IPS DF 6.9 (cell line): ENCODE measurements around the gene RHOD.
A peak's percentile ranks its signal among the peaks of the same experiment; 100 is the strongest.

Experiments used
- DNase-seq: peaks from one replicate; pipeline ENCODE4 v3.0.0-alpha.2; 2013; ENCODE audit warnings: low read depth, low spot score
- H3K27ac ChIP-seq: one replicate; pipeline ENCODE4 v1.5.1; 2013; ENCODE audit warnings: low read length, control low read depth
- H3K27me3 ChIP-seq: 2 replicates; pipeline ENCODE4 v1.6.1; 2013; ENCODE audit warnings: mild to moderate bottlenecking, low read length; ENCODE audit not compliant: control insufficient read depth, insufficient read depth
- H3K36me3 ChIP-seq: 2 replicates; pipeline ENCODE4 v1.6.1; 2013; ENCODE audit warnings: low read length; ENCODE audit not compliant: control insufficient read depth, insufficient read depth
- H3K4me1 ChIP-seq: 2 replicates; pipeline ENCODE4 v1.6.1; 2013; ENCODE audit warnings: low read length; ENCODE audit not compliant: control insufficient read depth, insufficient read depth
- H3K4me3 ChIP-seq: 2 replicates; pipeline ENCODE4 v1.5.1; 2013; ENCODE audit warnings: mild to moderate bottlenecking, low read length
- H3K9me3 ChIP-seq: 2 replicates; pipeline ENCODE4 v1.6.1; 2013; ENCODE audit warnings: low read length, inconsistent platforms; ENCODE audit not compliant: control insufficient read depth, insufficient read depth
- WGBS: extraction: QIAGEN DNeasy Blood & Tissue Kit; methylation state at CpG from one replicate; pipeline ENCODE4 v1.1.7; 2013; ENCODE audit warnings: mixed read lengths, missing lambda C conversion rate; ENCODE audit not compliant: insufficient read length, insufficient coverage; 5-methylcytosine and 5-hydroxymethylcytosine counted together

The RHOD gene

GRCh38 chr11:67120881-67121710 is 64.4 kb downstream of the RHOD start:
- H3K36me3 ChIP-seq = no peaks in the 10 kb centered on the region; the same call in 1 of the 2 replicates
- no peak for DNase-seq
- H3K9me3 ChIP-seq = no peaks in the 10 kb centered on the region
- peaks cover 2% of the 10 kb centered on the region; the same call in 1 of the 2 replicates for H3K4me1 ChIP-seq
- H3K4me3 ChIP-seq = peak overlapping the region; percentile 89; the same call in 1 of the 2 replicates
- H3K27ac ChIP-seq = no peak overlapping the region
- 100% methylated on average over 1 of the region's 9 CpGs for WGBS
- no peaks in the 10 kb centered on the region for H3K27me3 ChIP-seq
